HG03442 (cell line): Measurements from ENCODE around the gene FOXO3.

Experiments used
- ATAC-seq: cut with Tn5 transposase; IDR thresholded peaks from one replicate; pipeline ENCODE4 v1.9.1; 2021; ENCODE audit warnings: mild to moderate bottlenecking, moderate library complexity; ENCODE audit not compliant: unreplicated experiment

FOXO3 gene

DNA sequence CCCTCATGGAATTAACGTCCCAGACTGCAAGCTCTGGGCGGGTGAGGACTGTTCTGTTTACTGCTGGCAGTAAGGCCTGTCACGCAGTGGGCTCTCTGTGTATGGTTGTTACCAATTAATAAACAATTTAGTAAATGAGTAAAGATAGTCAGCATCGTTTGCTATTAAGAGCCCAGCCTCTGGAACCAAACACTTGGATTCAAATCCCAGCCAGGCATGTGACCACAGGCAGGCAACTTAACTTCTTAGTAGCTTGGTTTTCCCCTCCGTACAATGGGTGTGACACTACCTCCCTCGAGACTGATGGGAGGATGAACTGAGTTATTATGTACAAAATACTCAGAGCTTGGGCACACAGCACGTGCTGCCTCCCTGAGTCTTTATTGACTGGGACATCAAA, 149.8 kb downstream of the FOXO3 start:
- no peak for ATAC-seq

DNA sequence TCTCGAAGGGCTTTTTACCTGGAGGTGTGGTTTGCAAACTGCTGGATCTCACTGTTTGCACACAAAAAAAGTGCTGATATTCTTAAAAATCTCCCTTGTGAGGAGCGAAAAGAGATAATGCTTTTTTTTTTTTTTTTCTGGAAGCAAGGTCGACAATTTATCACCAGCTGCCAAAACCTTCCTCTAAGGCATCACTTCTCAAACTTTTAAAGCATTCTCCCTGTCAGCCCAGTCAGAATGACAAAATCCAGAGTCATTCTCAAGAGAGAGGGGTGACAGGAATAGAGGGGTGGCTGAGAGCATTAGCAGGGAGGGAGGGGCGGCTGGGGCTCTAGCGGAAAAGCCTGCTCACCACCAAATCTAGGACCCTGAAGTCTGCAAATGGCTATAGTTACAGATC, 150.4 kb downstream of the FOXO3 start:
- no peak for ATAC-seq

DNA sequence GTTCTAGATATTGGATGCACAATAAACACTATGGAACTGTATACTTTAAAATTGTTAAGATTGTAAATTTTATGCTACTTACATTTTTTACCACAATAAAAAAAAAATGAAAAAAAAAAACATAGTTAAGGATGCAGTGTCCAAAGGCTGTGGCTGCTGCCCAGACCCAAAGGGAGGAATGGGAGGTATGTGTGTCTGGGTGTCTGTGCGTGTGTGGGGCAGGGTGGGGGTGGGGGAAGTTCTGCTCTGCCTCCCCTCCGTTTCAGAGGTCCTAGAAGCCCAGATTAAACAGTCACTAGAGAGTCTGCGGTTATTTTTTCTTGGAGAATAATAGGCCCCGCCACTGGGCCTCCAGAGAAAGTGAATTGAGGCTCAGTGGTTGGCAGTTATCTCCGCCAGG, 151.1 kb downstream of the FOXO3 start:
- ATAC-seq: no peak

DNA sequence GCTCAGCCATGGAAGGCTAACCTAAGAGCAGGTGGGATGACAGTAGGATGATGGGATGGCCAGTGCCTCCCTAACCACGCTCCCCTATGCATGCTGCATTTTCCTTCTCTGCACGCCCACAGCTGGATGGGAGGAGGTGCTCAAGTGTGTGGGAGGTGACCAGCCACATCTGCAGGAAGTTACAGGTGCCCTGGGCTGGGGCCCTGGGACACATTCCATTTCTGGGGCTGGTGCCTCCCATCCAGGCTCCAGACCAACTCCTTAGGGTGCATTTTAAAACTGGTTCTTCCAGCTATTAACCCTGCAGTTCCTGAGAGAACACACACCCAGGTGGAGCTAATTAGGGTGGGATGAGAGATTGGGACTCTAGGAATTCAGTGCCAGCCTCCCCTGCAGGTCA, 152.2 kb downstream of the FOXO3 start:
- no peak for ATAC-seq

DNA sequence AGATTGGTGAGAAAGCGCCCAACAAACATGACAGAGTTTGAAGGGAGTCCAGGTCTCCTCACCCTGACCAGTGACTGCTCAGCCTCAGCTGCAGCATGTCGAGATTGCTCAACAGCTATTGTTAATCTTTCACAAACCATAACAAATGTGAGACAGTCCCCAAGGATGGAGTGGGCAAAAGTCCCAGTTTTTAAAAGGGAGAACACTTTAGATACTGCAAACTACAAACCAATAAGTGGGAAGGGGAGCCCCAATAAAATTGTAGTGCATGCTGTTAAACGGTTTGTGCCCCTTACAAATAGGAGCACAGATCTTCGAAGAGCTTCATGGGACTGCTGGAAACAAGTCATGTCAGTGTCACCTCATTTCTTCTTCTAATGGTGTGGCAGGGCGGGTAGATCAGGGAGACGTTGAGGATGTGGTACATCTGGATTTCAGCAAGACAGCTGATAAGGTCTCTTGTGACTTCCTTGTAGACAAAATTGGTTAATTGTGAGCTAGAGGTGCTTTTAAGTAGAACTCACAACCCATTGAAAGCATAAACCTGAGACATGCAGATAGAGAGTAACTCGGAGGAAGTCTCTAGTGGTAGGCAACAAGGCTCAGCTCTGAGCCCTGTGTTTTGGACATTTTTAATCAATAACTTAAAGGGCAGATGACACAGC, 153.5 kb downstream of the FOXO3 start:
- no peak for ATAC-seq

DNA sequence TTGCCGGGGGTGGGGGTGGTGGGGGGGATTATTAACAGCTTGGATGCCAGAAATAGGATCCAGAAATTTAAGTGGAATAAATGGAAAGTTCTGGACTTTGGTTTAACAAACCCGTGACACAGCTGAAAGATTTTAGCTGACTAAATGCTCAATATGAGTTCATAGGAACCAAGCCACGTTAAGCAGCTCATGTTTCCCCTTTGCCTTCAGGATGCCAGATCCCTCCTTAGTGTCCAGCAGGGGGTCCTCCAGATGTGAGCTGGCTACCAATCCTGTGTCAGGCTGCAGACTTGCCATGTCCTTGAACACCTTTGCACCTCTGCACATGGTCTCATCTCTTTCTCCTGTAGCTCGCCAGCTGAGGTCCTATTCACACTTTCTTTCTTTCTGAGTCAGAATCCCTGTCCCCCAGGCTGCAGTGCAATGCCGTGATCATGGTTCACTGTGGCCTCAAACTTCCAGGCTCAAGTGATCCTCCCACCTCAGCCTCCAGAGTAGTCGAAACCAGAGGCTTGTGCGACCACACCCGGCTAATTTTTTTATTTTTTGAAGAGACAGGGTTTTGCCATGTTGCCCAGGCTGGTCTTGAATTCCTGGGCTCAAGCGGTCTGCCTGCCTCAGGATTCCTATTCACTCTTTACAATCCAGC, 154.2 kb downstream of the FOXO3 start:
- no peak for ATAC-seq

DNA sequence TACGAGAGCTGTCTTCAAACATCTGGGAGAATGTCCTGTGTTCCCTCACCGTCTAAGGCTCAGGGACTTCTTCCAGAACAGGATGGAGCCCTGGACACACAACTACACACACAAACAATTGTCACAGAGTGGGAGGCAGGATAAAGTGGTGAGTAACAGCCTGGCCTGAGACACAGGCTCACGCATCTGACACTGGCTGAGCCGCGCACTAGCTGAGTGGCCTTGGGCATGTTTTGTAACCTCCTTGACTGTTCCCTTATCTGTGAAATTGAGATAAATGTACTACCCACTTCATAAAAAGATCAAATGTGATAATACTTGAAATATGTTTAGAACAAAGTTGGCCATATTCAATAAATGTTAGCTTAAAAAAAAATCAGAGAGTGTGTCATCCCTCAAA, 155.1 kb downstream of the FOXO3 start:
- no peak for ATAC-seq

DNA sequence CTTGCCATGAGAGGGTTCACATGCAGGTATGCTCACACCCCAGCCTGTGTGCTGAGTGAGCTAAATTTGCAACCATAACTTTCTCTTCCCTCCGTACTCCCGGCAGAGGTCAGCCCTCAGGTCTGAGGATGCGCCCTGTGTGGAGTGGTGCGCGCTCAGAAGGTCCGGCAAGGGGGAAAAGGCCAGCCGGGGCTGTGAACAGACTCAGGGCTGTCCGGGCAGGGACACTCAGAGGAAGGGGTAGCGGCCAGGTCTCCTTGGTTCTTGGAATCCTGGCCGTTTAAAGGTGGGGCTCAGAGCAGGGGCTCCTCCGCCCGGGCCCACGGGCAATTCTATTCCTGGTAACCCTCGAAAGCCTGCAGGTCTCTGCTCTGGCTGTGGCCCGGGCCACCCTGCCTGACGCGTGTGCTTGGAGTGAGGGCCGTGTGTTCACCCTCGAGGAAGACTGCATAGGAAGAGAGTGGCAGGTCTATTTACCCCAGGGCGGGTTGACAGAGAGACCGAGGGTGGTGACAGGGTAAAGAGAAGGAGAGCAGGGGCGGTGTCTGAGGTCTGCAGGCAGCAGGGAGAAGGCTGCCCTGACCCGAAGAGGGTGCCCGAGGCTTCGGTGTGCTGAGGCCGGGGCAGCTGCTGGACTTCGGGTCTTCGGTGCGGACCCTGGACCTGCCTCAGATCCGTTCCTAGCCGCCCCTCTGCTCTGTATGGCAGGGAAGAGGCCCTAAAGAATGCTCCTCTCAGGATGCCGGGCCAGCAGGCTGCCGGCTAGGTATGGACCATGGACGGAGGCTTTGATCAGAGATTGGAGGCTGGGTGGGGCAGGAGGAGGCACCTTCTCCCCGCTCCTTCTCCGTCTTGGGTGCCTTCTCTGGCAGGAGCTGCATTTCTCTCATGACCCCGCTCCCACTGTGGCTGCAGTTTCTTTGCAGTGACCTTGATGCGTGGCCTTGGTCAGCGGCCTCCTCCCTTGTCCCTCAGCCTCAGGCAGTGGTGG, 156.4 kb downstream of the FOXO3 start:
- ATAC-seq: no peak

DNA sequence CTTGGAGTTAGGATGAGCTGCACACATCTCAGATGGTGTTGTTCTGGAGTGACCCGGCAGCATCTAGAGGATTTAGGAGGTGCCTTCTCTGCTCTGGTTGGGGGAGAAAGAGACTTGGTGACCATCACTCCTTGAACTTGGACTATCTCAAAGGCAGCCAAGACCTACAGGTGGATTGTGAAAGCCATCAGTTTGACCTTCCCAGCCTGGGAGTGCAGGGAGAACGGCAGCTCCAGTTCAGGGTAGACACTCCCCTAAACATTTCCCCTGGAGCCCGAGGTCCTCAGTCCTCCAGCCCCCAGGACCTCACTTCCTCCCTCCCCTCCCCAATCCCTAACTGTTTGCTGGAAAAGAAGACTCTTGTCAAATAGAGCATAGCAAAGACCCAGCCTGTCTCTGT, 158.8 kb downstream of the FOXO3 start:
- ATAC-seq: no peak

DNA sequence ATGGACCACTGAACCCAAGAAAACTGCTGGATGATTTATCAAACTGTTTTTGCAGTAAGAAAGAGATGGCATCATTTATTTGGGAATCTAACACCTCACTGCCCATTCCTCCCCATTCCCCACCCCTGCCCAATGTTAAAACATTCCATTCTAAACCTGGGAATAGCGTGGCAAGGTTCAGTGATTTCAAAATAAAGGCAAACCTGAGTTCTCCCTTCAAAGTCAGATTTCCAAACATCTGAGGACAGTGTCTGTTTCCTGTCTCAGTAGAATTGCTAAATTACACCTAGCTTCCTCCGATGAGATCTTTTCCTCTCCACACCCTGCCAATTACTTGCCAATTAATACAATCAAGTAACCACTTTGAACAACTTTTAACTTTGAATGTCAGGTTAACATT, 160.1 kb downstream of the FOXO3 start:
- no peak for ATAC-seq

DNA sequence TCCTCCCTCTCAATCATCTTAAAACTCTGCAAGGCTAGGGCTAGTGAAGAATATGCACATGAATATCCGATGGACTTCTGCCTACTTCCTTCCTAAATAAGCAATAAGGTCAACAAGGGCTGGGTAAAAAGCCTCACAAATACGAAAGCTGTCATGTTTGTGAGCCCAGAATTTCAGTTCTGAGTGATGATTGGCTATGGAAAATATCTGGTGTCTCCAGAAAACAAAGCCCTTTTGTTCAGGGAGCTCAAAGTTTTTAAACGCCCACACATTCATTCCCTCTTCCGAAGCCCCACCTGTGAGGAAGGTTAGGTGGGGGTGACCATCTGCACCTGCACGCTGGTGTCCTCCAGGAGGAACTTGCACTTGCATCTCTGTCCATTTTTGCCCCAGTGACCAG, 160.6 kb downstream of the FOXO3 start:
- no peak for ATAC-seq

DNA sequence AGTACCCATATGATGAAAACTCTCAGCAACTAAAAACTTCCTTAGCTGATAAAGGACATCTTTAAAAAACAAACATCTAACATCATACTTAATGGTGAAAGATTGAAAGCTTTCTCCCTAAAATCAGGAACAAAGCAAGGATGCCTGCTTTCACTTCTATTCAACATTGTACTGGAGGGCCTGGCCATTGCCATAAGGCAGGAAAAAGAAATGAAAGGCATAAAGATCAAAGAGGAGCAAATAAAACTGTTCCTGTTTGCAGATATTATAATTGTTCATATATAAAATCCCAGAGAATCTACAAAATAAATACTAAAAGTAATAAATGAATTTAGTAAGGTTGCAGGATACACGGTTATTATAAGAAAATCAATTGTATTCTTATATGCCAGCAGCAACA, 162.9 kb downstream of the FOXO3 start:
- no peak for ATAC-seq

DNA sequence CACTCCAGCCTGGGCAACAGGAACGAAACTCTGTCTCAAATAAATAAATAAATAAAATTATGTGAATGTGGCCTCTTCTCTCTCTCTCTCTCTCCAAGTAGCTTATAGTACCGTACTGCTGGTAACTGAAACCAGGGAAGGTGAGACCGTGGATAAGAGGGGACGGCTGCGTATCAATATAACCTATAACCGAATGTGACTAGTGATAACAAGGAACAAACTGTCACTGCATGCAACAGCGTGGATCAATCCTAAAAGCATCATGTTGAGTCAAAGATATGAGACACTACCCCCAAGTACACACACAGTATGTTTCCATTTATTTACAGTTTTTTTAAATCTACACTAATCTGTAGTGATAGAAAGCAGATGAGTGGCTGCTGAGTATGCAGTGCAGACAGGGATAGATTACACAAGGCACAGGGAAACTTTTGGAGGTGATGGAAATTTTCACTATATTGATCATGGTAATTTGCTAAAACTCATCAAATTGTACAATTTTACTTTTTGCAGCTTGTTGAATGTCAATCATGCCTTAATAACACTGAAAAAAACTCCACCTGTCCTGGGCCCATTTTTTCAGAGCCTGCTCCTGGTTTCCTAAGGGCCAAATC, 166.1 kb downstream of the FOXO3 start:
- no peak for ATAC-seq

DNA sequence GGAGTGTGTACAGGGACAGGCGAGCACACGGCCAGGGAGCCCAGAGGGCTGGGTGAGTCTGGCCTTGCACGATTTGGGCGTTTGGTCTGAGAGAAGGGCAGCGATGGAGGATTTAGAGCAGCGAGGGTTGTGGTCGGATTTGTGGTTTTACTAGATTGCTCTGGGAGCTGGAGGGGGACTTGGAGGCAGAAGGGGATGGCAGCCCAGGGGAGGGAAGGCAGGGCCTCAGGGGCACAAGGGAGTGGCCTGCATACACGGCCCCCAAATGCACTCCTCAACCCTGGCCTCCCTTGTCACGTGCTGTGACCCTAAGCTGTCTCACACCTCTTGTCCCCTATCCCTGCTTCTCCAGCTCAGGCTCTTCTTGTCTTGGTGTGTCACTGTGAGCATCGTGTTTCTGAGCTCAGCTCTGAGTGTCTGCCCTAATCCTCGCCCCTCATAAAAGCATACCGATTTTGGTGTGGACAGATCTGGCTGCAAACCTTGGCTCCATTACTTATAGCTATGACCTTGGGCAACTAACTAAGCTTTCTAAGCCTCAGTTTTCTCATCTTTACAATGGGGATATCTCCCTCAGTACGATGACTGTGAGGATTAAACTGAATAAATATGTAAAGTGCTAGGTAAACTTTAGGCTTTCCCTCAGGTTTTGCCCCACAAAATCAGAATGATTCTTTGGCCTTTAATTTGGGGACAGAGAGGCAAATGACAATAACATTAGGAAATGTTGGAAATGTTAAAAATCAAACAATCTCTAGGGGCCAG, 167.4 kb downstream of the FOXO3 start:
- ATAC-seq: no peak

DNA sequence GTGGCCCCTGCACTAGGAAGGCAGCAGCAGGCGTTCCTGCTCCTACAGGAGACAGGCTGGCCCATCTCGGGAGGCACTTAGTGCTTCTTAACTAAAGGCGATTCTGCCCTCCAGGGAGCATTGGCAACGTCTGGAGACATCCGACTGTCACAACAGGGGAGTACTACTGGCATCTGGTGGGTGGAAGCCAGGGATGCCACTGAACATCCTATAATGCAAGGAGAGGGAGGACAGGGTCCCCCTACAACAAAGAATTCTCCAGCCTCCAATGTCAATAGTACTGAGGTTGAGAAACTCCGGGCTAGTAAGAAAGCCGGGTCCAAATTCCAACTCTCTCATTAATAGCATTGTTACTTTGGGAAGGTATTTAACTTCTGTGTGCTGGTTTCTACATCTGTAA, 168.1 kb downstream of the FOXO3 start:
- no peak for ATAC-seq

DNA sequence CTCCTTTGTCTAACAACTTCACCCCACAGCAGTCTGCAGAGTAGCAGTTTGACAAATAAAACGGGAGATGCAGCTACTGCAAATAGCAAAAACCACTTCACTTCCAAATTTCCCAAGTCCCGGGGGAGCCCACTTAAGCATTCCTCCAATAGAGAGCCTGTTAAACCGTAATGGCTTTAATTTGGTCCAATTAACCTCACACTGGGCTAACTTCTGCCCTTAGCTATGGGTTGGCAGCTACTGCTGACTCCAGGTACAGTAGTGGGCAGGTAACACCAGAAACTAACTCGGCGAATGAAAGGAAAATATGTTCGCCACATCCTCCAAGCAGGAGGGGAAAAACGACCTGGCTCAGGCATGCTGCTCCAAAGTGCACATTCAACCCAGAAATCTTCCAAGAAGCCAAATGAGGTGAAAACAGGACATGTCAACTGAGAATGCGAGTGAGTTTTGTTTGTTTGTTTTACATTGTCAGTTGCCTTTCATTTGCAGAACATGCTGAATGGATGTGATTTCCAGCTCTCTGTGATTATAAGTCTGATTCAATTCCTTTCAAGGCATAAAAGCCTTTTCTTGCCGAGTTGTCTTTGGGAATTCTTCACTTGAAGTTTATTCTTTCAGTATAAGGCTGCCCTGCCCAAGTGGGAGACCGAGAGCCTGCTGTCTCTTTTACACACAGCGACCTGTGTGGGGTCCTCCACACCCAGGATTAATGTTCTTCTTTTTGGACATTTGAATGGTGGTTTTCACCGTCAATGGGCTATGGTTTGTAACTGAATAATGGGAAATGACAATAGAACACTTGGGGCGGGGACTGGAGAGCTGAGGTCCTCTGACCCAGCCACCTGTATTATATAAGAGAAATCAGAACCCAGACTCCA, 170.2 kb downstream of the FOXO3 start:
- ATAC-seq: no peak

DNA sequence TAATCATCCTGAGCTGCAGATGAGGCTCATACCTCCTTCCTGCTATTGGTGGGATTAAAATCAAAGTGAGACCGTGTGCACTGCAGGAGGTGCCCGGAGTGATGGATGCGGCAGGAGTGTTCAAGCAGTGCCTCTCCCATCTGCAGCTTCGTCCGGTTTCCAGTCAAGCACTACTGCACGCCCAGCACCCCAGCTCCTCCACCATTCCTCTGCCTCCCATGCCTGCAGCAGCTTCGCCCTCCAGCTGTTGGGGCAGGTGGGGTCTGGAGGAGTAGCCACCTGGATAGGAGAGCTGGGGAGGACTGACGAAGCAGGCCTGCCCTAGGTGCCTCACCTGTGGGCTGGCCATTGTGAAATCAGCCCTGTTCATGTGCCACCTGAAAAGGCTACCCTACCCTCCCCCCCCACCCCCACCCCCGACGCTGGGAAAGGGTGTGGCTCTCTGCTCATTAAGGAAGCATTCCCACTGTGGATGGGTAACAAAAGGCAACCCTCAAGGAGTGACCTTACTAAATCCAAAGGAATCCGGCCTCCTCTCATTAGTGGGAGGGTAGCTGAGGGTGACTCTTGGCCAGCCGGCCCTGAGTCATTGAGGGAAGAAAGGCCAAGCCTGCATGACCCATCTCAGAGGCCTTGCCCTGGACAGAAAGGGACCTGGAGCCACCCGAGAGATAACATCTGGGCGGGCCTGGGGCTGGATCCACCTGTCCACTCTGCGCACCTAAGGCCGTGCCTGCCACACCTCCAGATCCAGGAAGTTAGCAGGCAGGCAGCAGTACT, 171.6 kb downstream of the FOXO3 start:
- ATAC-seq: no peak

DNA sequence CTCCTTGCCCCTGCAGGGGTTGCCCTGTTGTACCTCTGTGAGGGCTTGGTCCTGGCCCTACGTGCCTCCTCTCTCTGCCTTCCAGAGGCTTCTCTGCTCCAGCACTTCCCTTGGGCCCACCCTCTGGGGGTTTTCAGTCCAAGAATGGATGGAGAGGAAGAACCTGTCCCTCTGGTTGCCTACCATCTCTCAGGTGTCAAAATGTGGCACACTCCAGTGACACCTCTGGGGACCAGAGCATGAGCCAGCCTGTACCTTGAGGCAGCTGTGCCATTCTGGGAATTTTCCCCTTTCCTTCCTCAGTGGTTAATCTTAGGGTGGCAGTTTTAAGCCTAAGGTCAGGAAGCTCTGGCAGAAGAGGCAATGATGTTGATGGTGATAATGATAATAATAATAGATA, 172.3 kb downstream of the FOXO3 start:
- ATAC-seq: no peak

DNA sequence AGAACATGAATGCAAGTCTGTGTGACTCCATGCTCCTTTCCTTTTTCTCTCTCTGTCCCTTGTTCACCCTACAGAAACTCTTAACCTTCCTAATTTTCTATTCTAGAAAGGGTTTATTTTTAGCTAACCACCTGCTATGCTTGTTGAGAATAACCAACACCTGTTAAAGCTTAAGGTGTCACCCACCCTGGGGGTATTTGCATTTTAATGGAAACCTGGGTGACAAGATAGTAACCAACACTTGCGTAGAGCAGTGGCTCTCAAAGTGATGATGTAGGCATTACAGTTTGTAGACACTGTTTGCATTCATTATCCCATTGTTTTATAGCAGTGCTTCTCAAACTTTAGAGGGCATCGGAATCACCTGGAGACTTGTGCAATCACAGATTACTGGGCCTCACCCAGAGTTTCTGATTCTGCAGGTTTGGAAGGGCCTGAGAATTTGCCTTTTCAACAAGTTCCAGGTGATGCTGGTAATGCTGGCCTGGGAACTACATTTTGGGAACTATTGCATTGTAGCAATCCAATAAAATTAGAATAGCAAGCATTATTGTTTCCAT, 173.1 kb downstream of the FOXO3 start:
- ATAC-seq: no peak
